Cerebellar nuclear complex (tissue), 1 donor: ENCODE measurements around the gene EXOC7.

Source experiments
- DNase-seq, 2 experiments: peaks; one replicate each; lab custom pipeline; 2025; lab: John Stamatoyannopoulos, UW

The EXOC7 gene

GRCh38 chr17:76039121-76039520 lies 64.5 kb downstream of the EXOC7 start:
- DNase-seq, result no peak

GRCh38 chr17:76038050-76038449 lies 65.5 kb downstream of the EXOC7 start:
- DNase-seq, result no peak

GRCh38 chr17:76036497-76037261 lies 66.9 kb downstream of the EXOC7 start:
- DNase-seq, result no peak

- no peak for DNase-seq
These were observed 68.9 kb downstream of the EXOC7 start for GRCh38 chr17:76034428-76035350.

GRCh38 chr17:76033139-76033538 lies 70.4 kb downstream of the EXOC7 start:
- DNase-seq, result no peak

GRCh38 chr17:76032780-76033108 lies 70.8 kb downstream of the EXOC7 start:
- no peak for DNase-seq

GRCh38 chr17:76032073-76032779 lies 71.4 kb downstream of the EXOC7 start:
- no peak for DNase-seq
